ENCODE data around the gene MACROD1. TPM values are rescaled to one million over a fixed set of nuclear protein-coding genes. Genes with fewer than 3 reads are reported as not detected.
A peak's percentile ranks its signal among the peaks of the same experiment; 100 is the strongest.

MACROD1 gene
- total RNA-seq, 4 donors from 2014 or later = 17.1 to 30.0 (median 29.3) TPM

DNA sequence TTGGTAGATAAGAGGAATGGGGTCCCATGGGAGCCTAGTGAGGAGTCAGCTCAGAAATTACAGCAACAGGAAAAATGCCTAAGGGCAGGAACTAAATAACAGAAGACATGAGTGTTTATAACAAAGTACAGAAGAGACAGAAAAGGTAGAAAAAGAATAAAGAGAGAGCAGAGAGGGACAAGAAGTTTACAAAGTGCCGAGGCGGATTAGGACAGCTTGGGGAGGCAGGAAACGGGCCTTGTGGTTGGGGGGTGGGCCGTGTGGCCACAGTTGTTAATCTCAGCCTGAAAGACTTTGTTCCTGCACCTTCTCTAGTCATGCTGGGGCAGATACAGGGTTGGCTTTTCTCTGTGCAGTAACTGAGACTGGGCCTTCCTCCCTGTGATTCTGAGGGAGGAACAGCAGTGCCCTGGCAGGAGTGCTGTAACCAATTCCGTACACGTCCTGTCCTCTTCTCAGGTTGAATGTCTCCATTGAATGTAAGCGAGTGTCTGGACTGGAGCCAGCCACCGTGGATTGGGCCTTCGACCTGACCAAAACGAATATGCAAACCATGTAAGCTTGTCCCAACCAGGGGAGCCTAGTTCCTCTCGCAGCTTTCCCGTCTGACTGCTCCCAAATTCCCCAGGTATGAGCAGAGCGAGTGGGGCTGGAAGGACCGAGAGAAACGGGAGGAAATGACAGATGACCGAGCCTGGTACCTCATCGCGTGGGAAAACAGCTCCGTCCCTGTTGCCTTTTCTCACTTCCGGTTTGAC lies 214.0 kb downstream of the MACROD1 start:
- peaks cover 0 to 58% (median 0%) of the 10 kb centered on the region in 3 donors for H3K36me3 ChIP-seq
- H3K9me3 ChIP-seq = no peaks in the 10 kb centered on the region
- H3K4me3 ChIP-seq = no peak overlapping the region
- peak overlapping the region in 2 of 4 donors; percentile 16 to 55 for H3K27ac ChIP-seq
- H3K27me3 ChIP-seq = no peaks in the 10 kb centered on the region
- TF ChIP-seq POLR2A (IDR thresholded peaks at IDR 0.05) = no peak
- TF ChIP-seq, protein P1, sequence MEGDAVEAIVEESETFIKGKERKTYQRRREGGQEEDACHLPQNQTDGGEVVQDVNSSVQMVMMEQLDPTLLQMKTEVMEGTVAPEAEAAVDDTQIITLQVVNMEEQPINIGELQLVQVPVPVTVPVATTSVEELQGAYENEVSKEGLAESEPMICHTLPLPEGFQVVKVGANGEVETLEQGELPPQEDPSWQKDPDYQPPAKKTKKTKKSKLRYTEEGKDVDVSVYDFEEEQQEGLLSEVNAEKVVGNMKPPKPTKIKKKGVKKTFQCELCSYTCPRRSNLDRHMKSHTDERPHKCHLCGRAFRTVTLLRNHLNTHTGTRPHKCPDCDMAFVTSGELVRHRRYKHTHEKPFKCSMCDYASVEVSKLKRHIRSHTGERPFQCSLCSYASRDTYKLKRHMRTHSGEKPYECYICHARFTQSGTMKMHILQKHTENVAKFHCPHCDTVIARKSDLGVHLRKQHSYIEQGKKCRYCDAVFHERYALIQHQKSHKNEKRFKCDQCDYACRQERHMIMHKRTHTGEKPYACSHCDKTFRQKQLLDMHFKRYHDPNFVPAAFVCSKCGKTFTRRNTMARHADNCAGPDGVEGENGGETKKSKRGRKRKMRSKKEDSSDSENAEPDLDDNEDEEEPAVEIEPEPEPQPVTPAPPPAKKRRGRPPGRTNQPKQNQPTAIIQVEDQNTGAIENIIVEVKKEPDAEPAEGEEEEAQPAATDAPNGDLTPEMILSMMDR (IDR thresholded peaks at IDR 0.05) = no peak
- DNase-seq = peak in 2 of 3 donors; percentile 55 to 68
- H3K4me1 ChIP-seq = peaks cover 0 to 4% (median 0%) of the 10 kb centered on the region in 4 donors

Small RNA genes lying within 50 kb of the gene (small RNA-seq; reads per million reads assigned to genes)
- gene RNU6-45P = 0 reads per million in 2 donors

Other genes starting within 250 kb of the MACROD1 start
- under 1 TPM in 2 of 4 donors, not detected in 2; 0.57 to 0.67 TPM for gene RCOR2, start 248.9 kb downstream of the MACROD1 start, total RNA-seq
- gene NAA40, start 227.1 kb downstream of the MACROD1 start, total RNA-seq = 10 to 100 TPM; 46.2 to 80.0 (median 57.1) TPM
- gene COX8A, start 191.5 kb downstream of the MACROD1 start, total RNA-seq = 1,000 to 10,000 TPM in 2 of 4 donors, 100 to 1,000 TPM in 2; 390 to 1,297 (median 877) TPM
- gene OTUB1, start 179.7 kb downstream of the MACROD1 start, total RNA-seq = 100 to 1,000 TPM in 1 of 4 donors, 10 to 100 TPM in 3; 79.2 to 110 (median 95.4) TPM
- under 1 TPM in 1 of 4 donors, not detected in 3; 0.27 TPM for gene FLRT1, start 130.2 kb downstream of the MACROD1 start, total RNA-seq
- gene STIP1, start 20.1 kb upstream of the MACROD1 start, total RNA-seq = 100 to 1,000 TPM in 1 of 4 donors, 10 to 100 TPM in 3; 50.3 to 106 (median 67.0) TPM
- 10 to 100 TPM; 15.1 to 94.1 (median 23.2) TPM for gene FERMT3, start 40.6 kb upstream of the MACROD1 start, total RNA-seq
- 10 to 100 TPM; 82.5 to 90.2 (median 87.4) TPM for gene TRPT1, start 60.1 kb upstream of the MACROD1 start, total RNA-seq
- gene NUDT22, start 60.2 kb upstream of the MACROD1 start, total RNA-seq = 100 to 1,000 TPM; 145 to 190 (median 156) TPM
- gene DNAJC4, start 64.4 kb upstream of the MACROD1 start, total RNA-seq = 10 to 100 TPM; 42.9 to 95.0 (median 80.3) TPM
- gene VEGFB, start 68.5 kb upstream of the MACROD1 start, total RNA-seq = 10 to 100 TPM; 21.7 to 66.8 (median 42.5) TPM
- gene FKBP2, start 75.0 kb upstream of the MACROD1 start, total RNA-seq = 100 to 1,000 TPM in 1 of 4 donors, 10 to 100 TPM in 3; 46.2 to 101 (median 94.0) TPM
- 100 to 1,000 TPM in 1 of 4 donors, 10 to 100 TPM in 3; 78.7 to 101 (median 99.0) TPM for gene PPP1R14B, start 80.8 kb upstream of the MACROD1 start, total RNA-seq
- gene PLCB3, start 85.4 kb upstream of the MACROD1 start, total RNA-seq = 100 to 1,000 TPM; 196 to 453 (median 359) TPM
- 10 to 100 TPM; 57.4 to 91.8 (median 63.7) TPM for gene BAD, start 118.6 kb upstream of the MACROD1 start, total RNA-seq
- 10 to 100 TPM in 3 of 4 donors, 1 to 10 TPM in 1; 5.8 to 49.7 (median 26.3) TPM for gene GPR137, start 119.7 kb upstream of the MACROD1 start, total RNA-seq
- not detected for gene KCNK4, start 125.2 kb upstream of the MACROD1 start, total RNA-seq
- 1 to 10 TPM in 1 of 4 donors, not detected in 3; 9.9 TPM for gene CATSPERZ, start 134.2 kb upstream of the MACROD1 start, total RNA-seq
- 100 to 1,000 TPM; 151 to 460 (median 341) TPM for gene ESRRA, start 139.4 kb upstream of the MACROD1 start, total RNA-seq
- gene TRMT112, start 151.4 kb upstream of the MACROD1 start, total RNA-seq = 100 to 1,000 TPM in 1 of 4 donors, 10 to 100 TPM in 3; 55.3 to 163 (median 63.1) TPM
- gene PRDX5, start 152.0 kb upstream of the MACROD1 start, total RNA-seq = 100 to 1,000 TPM; 202 to 345 (median 268) TPM
- gene CCDC88B, start 174.1 kb upstream of the MACROD1 start, total RNA-seq = 10 to 100 TPM; 31.7 to 99.0 (median 43.9) TPM
- 10 to 100 TPM; 27.8 to 95.7 (median 40.1) TPM for gene RPS6KA4, start 193.0 kb upstream of the MACROD1 start, total RNA-seq

Measured in Peyer's patch (tissue), 4 donors.